ENCODE data around the gene TRIM71.

DNA sequence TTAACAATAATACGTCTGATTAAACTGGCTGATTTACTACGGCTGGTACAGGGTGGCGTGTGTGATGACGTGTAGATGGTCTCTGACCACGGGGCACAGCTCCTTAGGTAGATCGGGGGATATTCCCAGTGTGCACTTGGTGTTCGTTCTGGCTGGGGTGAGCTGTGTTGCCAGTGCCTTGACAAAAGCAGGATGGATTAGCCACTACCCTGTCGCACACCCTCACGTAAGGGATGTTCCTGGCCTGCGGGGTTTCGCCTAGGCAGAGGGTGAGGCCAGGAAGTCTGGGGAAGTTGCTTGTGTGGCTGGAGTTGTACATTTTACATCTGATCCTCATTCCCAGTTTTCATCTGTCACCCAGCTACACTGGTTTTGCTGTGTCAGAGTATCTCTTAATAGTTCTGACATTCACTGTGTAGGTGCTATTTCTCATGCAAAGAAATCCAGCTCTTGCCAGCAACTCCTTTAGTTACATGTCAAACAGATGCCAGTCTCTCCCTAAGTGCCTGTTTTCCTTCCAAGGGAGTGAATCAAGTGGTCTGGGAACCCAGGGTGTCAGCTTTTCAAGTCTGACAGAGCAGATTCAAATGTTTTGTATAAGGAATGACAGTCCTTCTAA, 67.6 kb downstream of the TRIM71 start:
- no peak for TF ChIP-seq ZNF521 (tag by site-specific recombination; IDR thresholded peaks at IDR 0.05)
- no peak for TF ChIP-seq ZNF121 (tag by site-specific recombination; IDR thresholded peaks at IDR 0.05)
- no peak for TF ChIP-seq YY1 (tag by site-specific recombination; IDR thresholded peaks at IDR 0.05)
- TF ChIP-seq, protein P1, sequence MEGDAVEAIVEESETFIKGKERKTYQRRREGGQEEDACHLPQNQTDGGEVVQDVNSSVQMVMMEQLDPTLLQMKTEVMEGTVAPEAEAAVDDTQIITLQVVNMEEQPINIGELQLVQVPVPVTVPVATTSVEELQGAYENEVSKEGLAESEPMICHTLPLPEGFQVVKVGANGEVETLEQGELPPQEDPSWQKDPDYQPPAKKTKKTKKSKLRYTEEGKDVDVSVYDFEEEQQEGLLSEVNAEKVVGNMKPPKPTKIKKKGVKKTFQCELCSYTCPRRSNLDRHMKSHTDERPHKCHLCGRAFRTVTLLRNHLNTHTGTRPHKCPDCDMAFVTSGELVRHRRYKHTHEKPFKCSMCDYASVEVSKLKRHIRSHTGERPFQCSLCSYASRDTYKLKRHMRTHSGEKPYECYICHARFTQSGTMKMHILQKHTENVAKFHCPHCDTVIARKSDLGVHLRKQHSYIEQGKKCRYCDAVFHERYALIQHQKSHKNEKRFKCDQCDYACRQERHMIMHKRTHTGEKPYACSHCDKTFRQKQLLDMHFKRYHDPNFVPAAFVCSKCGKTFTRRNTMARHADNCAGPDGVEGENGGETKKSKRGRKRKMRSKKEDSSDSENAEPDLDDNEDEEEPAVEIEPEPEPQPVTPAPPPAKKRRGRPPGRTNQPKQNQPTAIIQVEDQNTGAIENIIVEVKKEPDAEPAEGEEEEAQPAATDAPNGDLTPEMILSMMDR (tag by site-specific recombination; IDR thresholded peaks at IDR 0.05): no peak
- TF ChIP-seq ZNF24 (tag by site-specific recombination; IDR thresholded peaks at IDR 0.05): no peak
- no peak for TF ChIP-seq ZNF354C (tag by site-specific recombination; IDR thresholded peaks at IDR 0.05; ENCODE audit: borderline replicate concordance, low read depth)
